NCI-H2107 treated with DMSO at 0.1 percent for 48 hours (cell line): ENCODE measurements around the gene COQ8A.

ENCODE experiments used
- DNase-seq: peaks from one replicate; lab custom pipeline; 2025; ENCODE audit not compliant: unreplicated experiment; lab: John Stamatoyannopoulos, UW

The COQ8A gene

GRCh38 chr1:227003165-227003564 lies 63.1 kb downstream of the COQ8A start:
- no peak for DNase-seq

- DNase-seq = no peak
Measured at GRCh38 chr1:227004796-227005195, 64.7 kb downstream of the COQ8A start.

GRCh38 chr1:227006226-227006796 lies 66.2 kb downstream of the COQ8A start:
- no peak for DNase-seq

- no peak for DNase-seq
Measured at GRCh38 chr1:227009937-227010336, 69.8 kb downstream of the COQ8A start.

DNA sequence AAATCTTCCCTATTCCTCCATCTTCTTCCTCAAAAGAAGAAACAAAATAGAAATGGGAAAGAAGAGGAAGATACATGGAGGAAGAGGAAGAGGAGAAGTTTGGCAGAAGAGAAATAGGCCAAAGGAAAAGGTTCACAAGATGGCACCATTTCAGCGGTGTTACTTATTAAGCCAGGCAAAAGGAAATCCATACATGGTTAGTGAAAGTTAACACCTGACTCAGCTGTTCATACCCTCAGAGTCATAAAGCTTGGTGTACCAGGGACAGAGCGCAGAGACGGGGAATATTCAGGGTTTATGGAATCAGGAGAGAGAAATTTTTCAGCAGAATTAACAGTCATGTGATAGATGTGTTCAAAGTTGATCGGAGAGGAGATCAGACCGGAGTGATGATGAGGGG lies 70.6 kb downstream of the COQ8A start:
- DNase-seq = no peak

GRCh38 chr1:227016990-227017389 lies 76.9 kb downstream of the COQ8A start:
- no peak for DNase-seq

- DNase-seq = no peak
Measured at GRCh38 chr1:227032396-227032795, 92.3 kb downstream of the COQ8A start.

DNA sequence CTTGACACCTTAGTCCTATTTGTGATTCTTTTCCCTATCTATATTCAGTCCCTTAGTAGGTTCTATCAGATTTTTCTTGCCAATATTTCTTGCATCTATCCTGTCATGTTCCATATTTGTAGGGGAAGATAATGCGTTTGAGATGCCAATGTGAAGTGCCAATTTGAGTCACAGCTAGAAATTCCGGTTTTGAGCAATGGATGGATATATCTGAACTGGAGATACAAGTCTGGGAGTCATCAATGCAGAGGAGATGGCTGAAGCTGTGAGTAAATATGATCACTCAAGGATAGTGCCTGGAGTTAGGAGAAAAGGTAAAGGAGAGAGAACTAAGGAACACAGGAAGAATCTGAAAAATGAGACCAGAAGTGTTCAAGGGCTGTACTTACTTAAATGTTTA lies 93.8 kb downstream of the COQ8A start:
- no peak for DNase-seq

GRCh38 chr1:227035316-227035715 lies 95.2 kb downstream of the COQ8A start:
- DNase-seq = no peak

DNA sequence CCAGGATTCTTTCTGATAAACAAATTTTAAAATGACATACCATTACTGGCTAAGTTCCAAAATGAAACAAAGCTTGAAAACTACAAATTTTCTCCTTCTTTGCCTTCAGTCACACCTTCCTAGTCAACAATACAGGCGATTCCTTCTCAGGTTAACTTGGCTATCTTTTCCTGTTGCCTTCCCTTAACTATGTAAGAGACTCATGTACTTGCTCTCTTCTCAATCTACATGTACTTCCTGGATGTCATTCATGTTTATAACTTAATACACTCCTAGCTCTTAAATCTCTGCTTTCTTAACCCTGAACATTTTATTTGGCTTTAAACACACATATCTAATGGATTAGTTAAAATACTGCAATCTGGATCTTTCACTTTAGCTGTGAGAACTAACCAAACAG lies 97.0 kb downstream of the COQ8A start:
- no peak for DNase-seq
